HG03558 (cell line): Measurements from ENCODE around the gene ITIH2.
A peak's percentile ranks its signal among the peaks of the same experiment; 100 is the strongest.
"Not testable (repeated sequence)": the region's sequence is repeated elsewhere in the genome, so short reads cannot be mapped to it uniquely, and the experiment has no call there.

Experiments
- ATAC-seq: cut with Tn5 transposase; IDR thresholded peaks from one replicate; pipeline ENCODE4 v1.9.1; 2021; ENCODE audit warnings: moderate number of reproducible peaks; ENCODE audit not compliant: unreplicated experiment; ENCODE audit errors: extremely low read depth

The ITIH2 gene, protein sequence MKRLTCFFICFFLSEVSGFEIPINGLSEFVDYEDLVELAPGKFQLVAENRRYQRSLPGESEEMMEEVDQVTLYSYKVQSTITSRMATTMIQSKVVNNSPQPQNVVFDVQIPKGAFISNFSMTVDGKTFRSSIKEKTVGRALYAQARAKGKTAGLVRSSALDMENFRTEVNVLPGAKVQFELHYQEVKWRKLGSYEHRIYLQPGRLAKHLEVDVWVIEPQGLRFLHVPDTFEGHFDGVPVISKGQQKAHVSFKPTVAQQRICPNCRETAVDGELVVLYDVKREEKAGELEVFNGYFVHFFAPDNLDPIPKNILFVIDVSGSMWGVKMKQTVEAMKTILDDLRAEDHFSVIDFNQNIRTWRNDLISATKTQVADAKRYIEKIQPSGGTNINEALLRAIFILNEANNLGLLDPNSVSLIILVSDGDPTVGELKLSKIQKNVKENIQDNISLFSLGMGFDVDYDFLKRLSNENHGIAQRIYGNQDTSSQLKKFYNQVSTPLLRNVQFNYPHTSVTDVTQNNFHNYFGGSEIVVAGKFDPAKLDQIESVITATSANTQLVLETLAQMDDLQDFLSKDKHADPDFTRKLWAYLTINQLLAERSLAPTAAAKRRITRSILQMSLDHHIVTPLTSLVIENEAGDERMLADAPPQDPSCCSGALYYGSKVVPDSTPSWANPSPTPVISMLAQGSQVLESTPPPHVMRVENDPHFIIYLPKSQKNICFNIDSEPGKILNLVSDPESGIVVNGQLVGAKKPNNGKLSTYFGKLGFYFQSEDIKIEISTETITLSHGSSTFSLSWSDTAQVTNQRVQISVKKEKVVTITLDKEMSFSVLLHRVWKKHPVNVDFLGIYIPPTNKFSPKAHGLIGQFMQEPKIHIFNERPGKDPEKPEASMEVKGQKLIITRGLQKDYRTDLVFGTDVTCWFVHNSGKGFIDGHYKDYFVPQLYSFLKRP

DNA sequence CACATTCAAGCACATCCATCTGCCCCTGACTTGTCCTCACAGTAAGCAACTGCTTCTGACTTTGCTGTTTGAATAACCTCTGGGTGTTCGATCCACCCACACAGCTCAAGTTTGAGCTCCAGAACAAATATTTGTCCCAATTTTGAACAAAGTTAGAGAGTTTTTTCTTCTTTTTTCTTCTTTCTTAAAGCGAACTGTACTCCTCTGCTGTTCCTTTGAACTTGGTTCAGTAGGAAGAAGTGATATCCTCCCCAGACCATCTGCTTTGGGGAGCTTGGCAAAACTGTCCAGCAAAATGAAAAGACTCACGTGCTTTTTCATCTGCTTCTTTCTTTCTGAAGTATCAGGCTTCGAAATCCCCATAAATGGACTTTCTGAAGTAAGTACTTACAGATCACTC, at the start of gene ITIH2:
Gene ITIH2 (plus strand): TSS at position 177 of the 400 bp plus-strand sequence. CDS start 119 bp downstream, at position 296.
- ATAC-seq = no peak

DNA sequence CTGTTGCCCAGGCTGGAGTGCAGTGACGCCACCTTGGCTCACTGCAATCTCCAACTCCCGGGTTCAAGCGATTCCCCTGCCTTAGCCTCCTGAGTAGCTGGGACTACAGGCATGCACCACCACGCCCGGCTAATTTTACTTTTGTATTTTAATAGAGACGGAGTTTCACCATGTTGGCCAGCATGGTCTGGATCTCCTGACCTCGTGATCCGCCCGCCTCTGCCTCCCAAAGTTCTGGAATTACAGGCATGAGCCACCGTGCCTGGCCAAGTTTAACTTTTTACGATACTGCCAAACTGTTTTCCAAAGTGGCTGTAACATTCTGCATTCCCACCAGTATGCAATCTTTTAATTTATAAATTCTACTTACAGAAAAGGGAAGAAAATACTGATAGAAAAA, 46.0 kb upstream of the ITIH2 start:
- ATAC-seq = not testable (repeated sequence)

DNA sequence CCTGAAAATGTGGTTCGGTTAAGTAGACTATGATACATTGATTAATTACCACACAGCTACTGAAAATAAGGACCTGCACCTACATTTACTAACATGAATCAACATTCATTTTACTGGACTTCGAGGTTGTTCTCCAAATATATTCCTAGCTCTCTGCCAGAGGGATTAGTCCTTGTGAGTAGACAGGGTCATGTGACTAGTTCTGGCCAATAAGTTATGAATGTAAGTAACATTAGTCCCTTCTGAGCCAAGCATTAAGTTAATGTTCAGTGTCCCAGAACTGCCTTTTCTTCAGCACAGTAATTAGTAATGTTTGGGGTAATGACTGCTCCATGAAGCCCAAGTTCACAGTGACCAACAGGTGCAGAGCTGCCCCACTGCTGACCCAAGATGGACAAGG, 45.6 kb upstream of the ITIH2 start:
- no peak for ATAC-seq

DNA sequence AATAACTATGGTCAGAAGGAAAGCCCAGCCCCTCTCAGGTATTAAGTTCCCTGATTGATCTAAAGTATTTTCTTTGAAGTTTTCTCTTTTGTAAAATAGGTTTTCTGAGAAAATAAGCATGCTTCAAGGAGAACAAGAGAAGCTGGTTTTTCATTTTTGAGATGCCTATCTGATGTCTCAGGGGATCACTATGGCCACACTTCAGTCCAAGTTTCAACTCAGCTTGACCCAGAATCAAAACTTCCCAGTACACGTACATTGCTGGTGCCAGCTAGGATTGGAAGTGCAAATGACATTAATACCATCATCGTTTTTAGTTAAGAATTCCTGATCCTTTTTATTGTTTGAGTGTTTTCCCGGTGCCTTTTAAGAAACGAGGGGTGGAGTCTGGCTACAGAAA, 43.6 kb upstream of the ITIH2 start:
- ATAC-seq = no peak

DNA sequence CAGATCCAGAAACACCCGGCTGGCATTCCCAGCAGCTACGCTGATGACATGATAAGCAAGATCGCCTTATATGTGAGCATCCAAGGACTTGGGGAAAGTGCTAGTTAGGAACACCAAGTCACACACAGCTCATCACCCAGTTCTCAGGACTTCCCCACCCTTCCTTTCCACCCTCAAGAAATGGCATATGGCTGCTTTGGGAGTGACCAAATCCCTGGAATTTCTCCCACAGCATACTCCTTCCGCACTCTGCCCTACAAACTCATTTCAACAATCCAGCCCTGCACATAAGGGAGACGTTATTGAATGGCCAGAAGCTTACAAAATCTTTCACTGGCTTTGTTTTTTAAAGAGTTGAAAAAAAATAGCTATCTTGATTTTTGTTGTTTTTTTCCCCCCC, 40.6 kb upstream of the ITIH2 start:
- ATAC-seq = no peak

DNA sequence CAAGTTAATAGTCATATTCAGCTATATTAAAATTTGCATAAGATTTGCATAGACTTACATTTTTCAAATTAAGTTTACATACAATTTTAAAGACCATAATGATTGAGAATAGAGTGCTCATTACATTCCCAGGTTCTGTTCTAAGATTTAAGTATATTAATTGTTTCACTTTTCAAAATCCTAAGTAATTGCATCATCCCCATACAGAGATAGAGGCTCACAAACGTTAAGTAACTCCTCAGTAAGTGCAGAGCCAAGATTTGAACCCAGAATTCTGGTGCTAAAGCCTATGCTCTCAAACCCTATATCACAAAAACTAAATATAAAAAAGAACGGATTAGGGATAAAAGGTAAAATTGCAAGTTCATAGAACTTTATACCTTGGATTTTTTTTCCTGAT, 38.4 kb upstream of the ITIH2 start:
- ATAC-seq = no peak

DNA sequence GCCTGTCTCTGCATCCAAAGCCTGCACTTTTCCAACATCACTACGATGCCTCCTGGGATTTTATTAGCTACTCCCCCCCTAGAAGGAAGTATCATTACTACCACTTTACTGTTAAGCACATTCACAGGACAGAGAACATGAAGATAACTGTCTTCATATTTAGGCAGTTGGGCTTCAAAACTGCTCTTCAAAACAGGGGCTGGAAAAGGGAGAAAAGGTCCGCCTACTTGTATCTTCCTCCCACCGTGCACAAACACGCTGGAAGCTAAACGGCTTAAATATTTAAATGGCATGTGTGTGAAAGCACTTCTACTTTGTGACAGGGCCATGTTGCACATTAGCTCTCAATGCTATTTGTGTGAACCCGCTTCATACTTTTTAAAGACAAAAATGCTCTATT, 37.3 kb upstream of the ITIH2 start:
- no peak for ATAC-seq

DNA sequence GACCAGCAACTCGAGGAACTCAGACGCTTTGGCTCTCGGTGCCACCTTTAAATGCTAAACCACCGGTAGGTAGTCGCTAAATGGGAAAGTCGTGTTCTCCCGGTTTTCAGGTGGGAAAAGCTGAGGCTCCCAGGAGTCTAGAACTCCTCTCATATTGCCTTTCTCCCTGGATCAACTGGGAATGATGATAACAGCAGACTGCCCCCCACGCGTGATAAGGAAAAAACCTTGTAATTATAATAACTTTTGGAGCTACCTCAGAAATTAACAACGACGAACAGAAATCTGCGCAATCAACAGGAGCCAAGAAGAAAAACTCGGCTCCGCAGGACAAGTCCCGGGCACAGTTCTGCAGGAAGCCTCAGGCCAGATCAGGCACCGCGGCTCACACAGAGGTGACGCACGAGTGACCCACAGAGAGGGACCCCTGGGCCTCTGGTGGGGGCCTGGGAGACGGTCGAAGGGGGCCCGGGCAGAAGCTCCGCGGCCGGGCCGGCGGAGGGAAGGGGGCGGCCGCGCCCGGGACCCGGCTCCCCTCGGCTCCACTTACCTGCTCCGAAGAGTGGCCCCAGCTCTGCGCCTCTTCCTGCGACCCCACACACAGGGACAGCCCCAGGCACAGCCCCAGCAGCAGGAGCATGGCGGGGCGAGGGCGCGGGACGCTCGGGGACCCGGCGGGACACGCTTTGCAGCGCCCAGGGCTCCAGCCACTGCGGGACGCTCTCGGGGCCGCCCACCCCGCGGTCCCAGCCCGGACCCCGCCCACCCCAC, 36.7 kb upstream of the ITIH2 start, which contains the start of gene ITIH5:
Gene ITIH5 (minus strand): TSS at position 714 of the 771 bp plus-strand sequence. CDS start 74 bp downstream, at position 640.
- no peak for ATAC-seq

DNA sequence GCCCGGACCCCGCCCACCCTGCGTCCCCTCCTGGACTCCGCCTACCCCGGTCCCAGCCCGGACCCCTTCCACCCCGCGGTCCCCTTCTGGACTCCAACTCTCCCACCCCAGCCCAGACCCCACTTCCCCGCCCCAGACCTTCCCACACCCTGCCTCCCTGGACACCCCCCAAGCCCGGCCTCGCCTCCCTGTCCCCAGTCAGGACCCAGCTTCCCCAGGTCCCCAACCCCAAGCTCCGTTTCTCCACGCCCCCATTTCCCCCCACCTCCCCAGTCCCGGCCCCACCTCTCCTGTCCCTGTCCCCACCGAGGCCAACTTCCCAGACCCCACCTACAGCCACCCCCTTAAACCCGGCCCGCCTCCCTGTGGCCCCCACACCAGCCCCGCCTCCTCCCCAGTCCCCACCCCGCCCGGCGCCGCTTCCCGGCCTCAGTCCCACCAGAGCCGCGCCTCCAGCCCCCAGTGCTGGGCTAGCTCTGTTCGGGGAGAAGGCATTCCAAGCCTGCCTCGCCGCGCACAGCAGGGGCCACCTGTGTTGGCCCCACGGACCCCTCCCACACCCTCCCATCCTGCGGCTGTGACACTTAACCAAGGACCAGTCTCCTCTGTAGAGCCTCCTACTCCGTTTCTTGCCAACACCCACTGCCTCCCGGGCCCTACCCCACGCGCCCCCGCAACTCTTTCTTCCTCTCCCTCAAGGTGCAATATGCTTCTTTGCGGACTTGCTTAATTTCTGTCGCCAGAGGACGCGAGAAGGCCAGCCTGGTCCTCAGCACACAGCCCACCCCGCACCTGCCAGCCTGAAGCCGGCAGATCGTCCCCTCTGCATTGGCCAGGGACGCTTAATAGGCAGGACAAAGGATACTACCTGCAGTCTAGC, 35.6 kb upstream of the ITIH2 start:
- no peak for ATAC-seq

DNA sequence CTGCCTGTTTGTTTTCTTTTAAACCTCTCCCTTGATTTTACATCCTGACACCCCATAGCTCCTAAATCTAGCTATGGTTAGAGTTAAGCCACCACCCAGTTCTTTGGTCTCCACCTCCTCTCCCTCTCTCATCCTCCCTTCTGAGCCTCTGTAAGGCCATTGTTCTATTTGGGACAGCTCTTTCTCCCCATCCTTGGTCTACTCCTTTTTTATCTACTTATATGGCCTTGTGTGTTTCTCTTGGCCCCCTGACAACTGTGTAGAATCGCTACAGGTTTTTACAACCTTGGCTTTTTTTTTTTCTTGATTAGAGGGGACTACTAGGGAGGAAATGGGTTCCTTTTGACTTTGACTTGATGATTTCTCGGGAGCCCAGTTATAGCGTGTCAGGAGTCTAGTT, 33.0 kb upstream of the ITIH2 start:
- ATAC-seq = no peak

DNA sequence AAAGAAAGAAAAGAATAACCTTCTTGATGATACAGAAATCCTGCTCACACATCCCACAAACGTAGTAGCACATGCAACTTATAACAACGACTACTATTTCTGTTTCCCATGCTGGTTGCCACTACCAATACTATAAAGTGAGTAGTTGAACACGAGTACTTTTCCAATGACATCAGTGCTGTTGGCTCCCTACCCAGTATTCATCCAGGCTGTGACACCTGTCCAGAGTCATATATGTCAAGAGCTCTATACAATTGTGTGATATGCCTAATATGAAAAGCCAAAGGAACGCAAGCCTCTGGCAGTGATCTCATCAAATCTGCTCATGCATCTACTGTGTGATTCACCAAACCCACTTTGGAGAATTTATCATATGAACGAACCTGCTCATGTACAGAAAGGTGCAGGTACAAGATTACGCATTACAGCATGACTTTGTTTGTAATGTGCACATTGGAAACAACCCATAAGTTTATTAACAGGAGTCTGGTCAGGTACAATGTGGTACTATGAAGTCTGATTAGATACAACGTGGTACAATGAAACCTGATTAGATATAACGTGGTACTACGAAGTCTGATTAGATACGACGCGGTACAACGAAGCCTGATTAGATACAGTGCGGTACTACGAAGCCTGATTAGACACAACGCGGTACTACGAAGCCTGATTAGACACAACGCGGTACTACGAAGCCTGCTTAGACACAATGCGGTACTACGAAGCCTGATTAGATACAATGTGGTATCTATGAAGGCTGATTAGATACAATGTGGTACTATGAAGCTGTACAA, 30.6 kb upstream of the ITIH2 start:
- no peak for ATAC-seq

DNA sequence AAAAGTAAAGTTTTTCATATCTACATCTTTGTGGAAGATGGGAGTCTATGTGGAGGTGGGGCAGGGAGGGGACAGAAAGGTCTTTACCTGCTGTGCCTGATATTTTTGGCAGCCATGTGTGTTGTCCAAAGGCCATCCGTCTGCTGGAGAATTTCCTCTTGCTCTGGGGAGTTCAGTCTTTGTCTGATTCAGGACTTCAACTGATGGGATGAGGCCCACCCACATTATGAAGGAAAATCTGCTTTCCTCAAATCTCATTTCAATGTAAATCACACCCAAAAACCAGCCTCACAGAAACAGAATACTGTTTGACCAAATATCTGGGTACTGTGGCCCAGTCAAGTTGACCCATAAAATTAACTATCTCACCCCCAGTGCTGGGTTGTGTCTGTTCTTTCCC, 23.9 kb upstream of the ITIH2 start:
- ATAC-seq = no peak

DNA sequence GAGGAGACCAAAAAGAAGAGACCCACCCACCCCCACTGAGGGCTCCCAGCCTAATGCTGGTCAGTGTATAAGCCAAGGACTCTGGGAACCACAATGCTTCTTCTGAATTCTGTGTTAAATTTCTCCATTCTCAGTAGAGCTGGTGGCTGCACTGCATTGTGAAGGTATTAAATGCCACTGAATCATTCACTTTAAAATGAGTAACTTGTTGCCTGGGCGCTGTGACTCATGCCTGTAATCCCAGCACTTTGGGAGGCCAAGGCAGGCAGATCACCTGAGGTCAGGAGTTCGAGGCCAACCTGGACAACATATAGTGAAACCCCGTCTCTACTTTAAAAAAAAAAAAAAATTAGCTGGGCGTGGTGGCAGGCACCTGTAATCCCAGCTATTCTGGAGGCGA, 23.0 kb upstream of the ITIH2 start:
- not testable (repeated sequence) for ATAC-seq

DNA sequence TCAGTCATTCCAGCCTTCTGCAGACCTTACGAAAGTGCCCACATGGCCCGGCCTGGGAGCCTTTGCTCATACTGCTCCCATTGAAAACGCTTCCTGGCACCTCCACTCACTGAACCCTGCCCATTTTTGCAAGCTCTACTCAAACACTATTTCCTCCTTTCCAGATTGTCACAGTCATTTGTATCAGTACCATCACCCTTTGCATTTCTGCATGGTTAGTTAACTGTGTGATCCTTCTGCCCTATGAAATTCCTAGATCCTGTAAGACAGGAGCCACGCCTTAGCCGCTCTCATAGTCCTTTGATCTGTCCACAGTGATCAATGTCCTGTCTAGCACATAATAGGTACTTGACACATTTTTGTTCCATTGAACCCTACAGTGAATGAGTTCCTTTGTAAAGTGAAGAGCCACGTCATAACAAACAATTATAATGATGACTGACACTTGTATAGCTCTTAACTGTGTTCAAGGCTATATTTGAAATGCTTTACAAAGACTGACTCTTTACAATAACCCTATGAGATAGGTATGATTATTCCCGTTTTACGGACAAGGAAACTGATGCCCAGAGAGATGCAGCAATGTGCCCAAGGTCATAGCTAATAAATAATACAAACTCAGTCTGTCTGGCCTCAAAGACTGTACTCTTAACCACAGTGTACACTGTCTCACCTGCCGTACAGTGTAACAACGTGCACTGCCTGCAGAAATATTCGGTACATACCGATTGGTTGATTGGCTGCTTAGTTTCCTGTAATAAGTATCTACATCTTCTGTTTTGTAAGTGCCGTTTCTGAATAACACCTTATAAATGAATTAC, 16.6 kb upstream of the ITIH2 start:
- ATAC-seq = no peak

DNA sequence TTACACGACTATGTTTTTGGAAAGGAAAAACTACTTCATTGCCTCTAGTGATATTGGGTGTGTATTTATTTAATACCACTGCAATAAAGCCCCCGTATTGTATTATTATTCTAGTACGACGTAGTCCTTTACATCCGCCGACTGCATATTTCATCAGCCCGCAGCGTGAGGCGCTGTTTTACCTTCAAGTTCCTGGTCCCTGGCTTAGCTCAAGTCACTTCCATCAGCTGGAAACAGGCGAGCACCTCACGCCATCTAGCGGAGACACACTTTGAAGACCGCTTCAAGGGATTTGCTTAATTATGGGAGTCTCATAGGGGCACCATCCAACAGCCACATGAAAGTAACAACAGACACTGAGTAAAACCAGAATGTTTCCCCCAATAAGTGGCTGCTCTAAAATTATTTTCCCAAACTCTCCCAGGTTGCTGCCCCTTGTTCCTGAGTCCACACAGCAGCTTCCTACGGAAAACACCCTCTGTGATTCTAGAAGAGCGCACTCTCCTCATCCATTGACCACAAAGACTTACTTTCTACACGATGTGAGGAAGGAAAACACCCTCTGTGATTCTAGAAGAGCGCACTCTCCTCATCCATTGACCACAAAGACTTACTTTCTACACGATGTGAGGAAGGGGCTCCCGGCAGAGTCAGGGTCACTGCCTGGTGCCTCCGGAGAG, 15.7 kb upstream of the ITIH2 start:
- ATAC-seq = peak; percentile 75

DNA sequence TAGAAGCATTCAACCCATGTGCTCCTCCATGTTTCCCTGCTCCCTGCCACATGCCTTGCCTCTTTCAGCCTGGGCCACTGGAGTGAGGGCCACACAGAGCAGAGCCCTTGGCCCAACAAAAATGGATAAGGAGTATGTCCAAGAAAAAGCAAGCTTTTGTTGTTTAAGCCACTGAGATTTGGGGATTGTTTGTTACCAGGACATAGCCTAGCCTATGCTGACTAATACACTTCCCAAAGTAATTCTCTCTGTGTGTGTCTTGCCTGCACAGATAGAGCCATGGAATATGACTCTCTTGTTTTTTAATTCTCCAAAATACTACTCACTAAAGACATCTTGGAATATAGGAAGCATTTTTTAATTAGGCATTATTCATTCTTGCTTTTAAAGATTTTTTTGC, 13.5 kb upstream of the ITIH2 start:
- no peak for ATAC-seq

DNA sequence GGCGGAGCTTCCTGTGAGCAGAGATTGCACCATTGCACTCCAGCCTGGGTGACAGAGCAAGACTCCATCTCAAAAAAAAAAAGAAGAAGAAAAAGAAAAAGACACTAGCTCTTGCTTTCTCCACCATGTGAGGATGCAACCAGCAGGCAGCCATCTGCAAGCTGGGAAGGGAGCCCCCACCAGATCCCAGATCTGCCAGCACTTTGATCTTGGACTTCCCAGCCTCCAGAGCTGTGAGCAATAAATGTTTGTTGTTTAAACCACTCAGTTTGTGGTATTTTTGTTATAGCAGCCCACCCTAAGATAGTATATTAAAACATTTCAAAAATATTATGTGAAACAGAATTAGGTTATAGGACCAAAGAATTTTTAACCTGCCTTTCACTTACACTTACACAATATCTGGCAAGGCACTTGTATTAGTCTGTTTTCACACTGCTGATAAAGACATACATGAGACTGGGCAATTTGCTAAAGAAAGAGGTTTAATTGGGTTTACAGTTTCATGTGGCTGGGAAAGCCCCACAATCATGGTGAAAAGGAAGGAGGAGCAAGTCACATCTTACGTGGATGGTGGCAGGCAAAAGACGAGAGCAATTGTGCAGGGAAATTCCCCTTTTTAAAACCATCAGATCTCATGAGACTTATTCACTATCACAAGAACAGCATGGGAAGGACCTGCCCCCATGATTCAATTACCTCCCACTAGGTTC, 12.1 kb upstream of the ITIH2 start:
- not testable (repeated sequence) for ATAC-seq
